H1 (cell line): ENCODE data around the gene KRT78. TPM values are rescaled to one million over a fixed set of nuclear protein-coding genes. Genes with fewer than 3 reads are reported as not detected.

Experiments
- ATF3 ChIP-seq: IDR thresholded peaks from 2 replicates; pipeline ENCODE4 v1.6.1; 2011; ENCODE audit warnings: low read depth, mild to moderate bottlenecking, low read length; ENCODE audit not compliant: insufficient read depth
- BACH1 ChIP-seq: IDR thresholded peaks from 2 replicates; pipeline ENCODE4 v1.6.1; 2012; ENCODE audit warnings: low read length, improper control_type of control experiment
- CBX5 ChIP-seq: fragments of 300-800, 300-1000 bp; sonication (generic); IDR thresholded peaks from 2 replicates; pipeline ENCODE4 v1.7.1; 2016; ENCODE audit warnings: antibody characterized with exemption, low read length, low read depth
- NRF1 ChIP-seq: IDR thresholded peaks from 2 replicates; pipeline ENCODE4 v1.6.1; 2011; ENCODE audit warnings: mild to moderate bottlenecking, low read depth, low read length, improper control_type of control experiment
- POU5F1 ChIP-seq: IDR thresholded peaks from 2 replicates; pipeline ENCODE4 v1.6.1; 2011; ENCODE audit warnings: low read depth, mild to moderate bottlenecking, low read length, moderate library complexity
- polyA plus RNA-seq, 7 experiments: library from polyadenylated mRNA; depleted of rRNA in 3 of 7; stranded (reverse) in 5 of 7; unstranded in 2 of 7; fragments of >200 nt in 5 of 7; fragments of 200-250 nt in 2 of 7; gene quantifications; 1 replicate in 5 of 7; 2 replicates in 1 of 7; 4 replicates in 1 of 7; pipeline versions ENCODE4 v1.2.1 to v1.2.3, GENCODE V29; 2011 to 2013; ENCODE audit warnings: missing spikeins in 2 of 7, mixed read lengths in 2 of 7
- total RNA-seq: library from RNA; stranded (reverse); fragmentation: NEBNext Ultra II Directional; extraction: Animal tissue kit (Norgen Biotek cat#: 25700); gene quantifications from 2 replicates; pipeline ENCODE4 v1.2.1, GENCODE V29; 2021

KRT78 gene
- total and polyA plus RNA-seq, 2 of the 8 experiments (the other 6 are each of a cell fraction or from before 2014, with no cell fraction given), result not detected

- TF ChIP-seq POU5F1 (no peak), CBX5 (no peak), ATF3 (no peak), NRF1 (no peak), BACH1 (no peak)
- TF ChIP-seq, all 59 proteins: peak for 0
Observed at GRCh38 chr12:52834727-52835001, 14.1 kb downstream of the KRT78 start (continued).
